NCI-H2196 treated with DMSO at 0.1 percent for 48 hours (cell line): ENCODE results near the gene FGF14.
"Not testable (repeated sequence)": the region's sequence is repeated elsewhere in the genome, so short reads cannot be mapped to it uniquely, and the experiment has no call there.

Experiments used
- DNase-seq: peaks from one replicate; lab custom pipeline; 2025; ENCODE audit not compliant: unreplicated experiment; lab: John Stamatoyannopoulos, UW

Gene FGF14

GRCh38 chr13:102139626-102140025 is 262.2 kb downstream of the FGF14 start:
- DNase-seq, result no peak

GRCh38 chr13:102138635-102139190 is 263.1 kb downstream of the FGF14 start:
- DNase-seq, result no peak

DNA sequence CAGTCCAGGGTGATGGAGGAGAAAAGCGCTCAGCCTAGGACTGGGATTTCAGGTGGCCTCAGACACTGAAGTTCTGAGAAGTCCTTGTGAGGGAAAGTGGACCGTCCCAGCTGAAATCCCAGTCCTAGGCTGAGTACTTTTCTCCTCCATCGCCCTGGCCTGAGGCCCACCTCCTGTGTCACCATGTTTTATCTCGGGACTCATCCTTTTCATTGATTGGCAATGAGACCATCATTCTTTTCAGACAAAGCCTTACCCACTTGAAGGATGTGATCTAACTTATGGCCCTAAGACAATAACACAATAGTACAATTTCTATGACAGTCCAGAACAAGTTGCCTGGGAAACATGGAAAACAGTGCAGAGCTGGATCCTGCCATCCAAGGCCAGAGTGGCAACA is 263.9 kb downstream of the FGF14 start:
- DNase-seq, result not testable (repeated sequence)

GRCh38 chr13:102136735-102137296 is 265.0 kb downstream of the FGF14 start:
- no peak for DNase-seq

DNA sequence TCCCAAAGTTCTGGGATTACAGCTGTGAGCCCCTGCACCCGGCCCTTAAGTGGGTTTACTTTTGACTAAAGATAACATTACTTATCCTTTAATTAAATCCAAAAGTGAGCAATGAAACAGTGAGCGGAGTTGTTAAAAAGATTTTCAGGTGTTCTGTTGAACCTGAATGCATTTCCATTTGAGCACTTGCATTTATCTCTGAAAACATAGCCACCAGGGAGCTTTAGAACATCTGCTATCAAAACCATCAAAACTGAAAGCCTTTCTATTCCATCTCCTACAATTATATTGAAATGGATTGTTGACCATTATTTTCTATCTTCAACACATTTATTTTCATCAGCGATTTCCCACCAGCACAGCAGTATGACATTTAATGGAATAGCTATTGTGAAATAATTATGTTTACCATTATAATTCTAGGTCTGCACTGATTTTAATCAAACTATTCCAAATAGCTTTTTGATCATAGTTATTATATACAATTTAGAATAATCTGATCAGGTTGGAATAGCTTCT is 269.0 kb downstream of the FGF14 start:
- DNase-seq, result no peak

DNA sequence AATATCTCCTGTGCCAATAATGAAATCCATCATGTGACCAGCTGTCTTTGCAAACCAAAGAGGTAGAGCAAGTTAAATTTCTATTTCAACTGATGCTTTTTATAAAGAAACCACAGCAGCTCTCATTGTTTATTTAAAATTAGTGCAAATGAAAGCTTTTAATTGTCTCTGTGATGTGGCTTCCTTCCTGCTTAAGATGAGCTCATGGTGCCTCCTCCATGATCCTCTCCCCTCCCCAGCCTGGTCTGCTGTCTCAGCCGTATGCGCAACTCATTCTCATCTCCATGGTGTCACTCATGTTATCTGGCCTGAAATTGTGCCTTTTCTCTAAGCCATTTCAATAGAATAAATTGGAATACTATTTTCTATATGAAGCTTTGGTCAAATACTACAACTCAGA is 270.6 kb downstream of the FGF14 start:
- DNase-seq, result no peak

DNA sequence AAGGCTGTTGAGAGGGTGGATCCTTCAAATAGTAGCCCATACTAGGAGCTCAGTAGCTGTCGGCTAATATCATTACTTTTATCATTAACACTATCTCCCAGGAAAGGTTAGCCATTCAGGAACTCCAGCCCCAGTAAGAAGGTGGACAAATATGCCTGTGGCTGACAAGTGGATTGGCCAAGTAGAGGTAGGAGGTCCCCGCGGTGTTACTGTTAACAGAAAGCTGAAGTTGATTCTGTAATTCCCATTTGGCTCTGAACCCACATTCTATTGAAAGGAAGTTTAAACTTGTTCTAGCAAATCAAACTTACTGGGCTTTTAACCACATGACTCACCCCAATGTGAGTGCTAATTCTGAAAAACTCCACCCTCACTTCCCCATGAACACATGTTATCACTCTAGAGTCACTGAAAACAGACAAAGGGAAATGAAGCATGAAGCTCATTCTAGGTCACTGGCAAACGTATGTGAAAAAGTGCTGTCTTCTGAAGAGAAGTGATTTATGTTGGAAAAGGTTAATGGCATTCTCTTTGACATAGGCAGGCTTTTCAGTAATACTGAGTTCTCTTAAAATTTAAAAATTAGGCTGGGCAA is 273.5 kb downstream of the FGF14 start:
- DNase-seq, result no peak

DNA sequence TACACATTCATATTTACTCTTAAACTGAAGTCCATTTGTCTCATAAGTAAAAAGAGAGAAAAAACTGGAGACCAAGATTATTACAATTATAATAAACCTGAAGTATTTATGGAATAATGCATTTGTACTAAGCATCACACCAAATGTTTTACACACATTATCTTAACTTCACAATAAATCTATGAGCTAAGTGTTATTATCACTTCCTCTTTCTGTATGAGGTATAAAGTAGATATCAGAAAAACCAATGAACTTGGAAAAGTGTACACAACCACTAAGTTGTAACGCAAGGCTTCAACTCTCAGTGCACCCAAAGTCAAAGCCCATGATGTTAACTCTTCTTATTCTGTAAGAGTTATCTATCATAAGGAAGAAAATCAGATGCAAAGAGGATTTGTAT is 274.7 kb downstream of the FGF14 start:
- no peak for DNase-seq

GRCh38 chr13:102122147-102122546 is 279.7 kb downstream of the FGF14 start:
- DNase-seq, result no peak

GRCh38 chr13:102117175-102117831 is 284.5 kb downstream of the FGF14 start:
- no peak for DNase-seq

DNA sequence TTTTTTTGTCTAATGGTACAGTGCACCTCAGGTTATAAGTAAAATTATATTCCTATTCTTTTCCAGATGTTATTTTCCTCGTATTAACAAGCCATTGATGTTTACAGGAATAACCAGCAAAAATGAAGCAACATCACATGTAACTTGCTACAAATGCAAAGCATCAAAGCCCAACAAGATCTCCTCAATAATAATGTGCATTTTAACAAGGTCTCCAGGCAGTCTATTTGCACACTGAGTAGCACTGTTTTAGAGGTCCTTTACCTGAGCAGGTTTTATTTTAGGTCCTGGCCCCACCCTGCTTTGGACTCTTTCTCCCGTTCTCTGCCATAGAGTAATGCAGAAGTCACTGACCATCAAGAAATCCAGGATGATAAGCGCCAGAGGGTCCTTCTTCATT is 298.4 kb downstream of the FGF14 start:
- no peak for DNase-seq

DNA sequence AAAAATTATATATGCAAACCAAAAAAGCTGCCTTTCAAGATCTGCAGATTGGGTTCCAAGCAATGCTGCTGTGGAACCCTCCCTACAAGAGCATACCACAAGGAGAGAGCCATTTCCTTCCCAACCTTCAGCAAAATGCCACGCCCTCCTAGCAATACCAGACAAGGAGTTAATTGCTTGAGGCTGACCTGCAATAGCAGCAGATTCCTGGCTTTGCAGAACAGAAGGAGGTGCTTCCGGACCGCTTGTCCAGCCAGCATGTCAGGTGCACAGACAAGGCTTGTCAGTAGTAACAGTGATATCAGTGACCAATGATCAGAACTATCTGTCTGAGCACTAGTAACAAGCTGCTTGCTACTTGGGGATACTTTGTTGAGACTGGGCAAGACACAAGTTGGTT is 301.6 kb downstream of the FGF14 start:
- no peak for DNase-seq

DNA sequence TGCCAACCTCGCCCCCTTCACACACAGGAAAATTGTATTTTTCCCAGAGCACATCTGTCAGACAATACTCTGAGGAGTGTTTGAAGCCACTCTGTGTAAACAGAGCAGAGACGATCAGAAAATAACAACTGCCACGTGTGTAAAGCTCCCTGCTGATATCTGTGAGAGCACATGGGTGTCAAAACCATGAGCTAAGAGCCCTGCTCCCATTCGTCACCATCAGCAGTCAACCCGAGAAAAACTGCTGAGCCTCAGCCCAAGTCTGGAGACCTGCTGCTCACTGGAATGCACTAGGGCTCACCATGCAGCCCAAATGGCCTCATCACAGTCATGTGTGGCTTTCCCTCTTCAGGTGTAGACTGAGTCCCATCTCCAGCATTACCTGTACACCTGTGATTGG is 304.1 kb downstream of the FGF14 start:
- DNase-seq, result no peak

DNA sequence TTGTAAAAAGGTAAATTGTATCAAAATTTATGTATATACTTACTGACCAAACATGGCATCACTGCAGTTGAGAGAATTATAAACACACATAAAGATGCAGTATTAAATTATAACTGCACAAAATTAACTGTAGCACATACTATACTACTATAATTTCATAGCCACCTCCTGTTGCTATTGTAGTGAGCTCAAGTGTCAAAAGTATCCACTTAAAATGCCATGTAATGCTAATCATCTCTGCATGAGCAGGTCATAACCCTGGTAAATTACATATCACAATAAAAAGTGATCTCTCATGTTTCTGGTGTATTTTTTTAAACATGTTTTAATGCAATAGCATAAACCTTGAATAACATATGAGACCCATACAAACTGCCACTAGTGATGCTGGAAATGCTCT is 308.6 kb downstream of the FGF14 start:
- not testable (repeated sequence) for DNase-seq

GRCh38 chr13:102091231-102091630 is 310.6 kb downstream of the FGF14 start:
- no peak for DNase-seq

DNA sequence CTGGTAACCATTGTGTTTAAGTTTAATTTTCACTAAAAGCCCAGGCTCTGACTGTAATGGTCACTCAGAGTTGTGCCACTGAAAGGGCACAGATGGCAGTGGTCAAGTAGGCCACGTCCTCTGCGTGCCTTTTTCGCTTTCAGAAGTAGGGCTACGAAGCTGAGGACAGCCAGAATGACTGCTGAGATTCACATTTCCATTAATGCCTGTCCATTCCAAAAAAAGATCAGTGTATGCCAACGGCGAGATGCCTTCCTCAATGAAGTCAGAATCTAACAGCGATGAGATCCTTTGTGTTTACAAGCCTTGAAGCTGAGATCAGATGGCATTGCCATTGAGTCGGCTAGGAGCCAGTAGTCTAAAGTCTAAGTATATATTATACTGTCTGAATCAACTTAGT is 311.3 kb downstream of the FGF14 start:
- no peak for DNase-seq

DNA sequence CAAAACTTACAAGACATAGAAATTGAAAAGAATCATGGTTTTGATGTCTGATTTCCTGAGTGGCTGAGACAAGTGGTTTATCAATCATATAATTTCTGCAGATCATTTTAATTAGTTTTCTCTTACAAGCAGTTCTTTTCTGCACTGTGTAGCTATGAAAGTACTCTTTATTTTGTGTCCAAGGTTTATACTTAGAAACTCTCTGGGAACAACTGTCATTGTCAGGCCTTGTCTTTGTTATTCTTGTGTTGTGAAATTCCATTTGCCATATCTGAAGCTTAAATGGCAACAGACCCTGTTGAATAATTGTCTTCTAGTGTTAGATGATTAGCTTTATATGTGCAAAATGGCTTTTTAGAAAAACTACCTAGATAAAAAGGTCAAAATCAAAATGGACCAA is 312.1 kb downstream of the FGF14 start:
- no peak for DNase-seq

DNA sequence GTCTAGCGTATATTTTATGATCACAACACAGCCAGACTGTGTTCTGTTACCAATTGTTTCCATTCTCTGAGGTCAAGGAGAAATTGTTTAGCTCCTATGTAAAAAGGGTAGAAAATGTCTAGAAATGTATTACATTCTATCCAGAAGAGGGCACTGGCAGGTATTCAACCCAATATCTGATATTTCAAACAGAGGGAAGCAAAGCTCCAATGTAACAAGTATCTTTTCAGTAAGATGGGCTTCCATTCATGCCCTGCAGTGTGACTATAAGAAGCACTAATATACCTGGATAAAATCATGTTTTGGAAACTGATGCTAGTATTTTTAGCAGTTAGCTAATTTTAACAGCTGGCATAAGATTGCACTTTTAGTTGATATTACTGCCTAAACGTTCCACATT is 312.7 kb downstream of the FGF14 start:
- DNase-seq, result no peak

DNA sequence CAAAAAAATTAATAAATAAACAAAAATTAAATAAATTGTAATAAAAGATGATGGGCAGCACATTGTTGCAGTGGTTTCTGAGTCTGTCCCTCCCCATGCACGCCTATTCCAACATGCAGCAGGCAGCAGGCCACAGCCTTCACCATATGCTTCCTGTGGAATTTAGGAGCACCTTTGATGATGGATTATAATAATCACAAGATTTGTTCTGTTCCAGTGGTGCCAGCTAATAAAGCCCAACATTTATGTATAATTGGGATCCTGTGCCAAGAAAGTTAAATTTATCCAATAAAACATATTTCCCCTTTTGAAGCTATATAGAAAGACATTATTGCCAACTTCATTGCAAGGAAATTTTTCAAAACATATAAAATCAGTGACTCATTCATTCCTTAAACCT is 328.6 kb downstream of the FGF14 start:
- DNase-seq, result no peak

- no peak for DNase-seq
These were observed 330.1 kb downstream of the FGF14 start for GRCh38 chr13:102071711-102072110.

GRCh38 chr13:102068323-102068722 is 333.5 kb downstream of the FGF14 start:
- not testable (repeated sequence) for DNase-seq

- DNase-seq, result no peak
These were observed 346.6 kb downstream of the FGF14 start for GRCh38 chr13:102055090-102055779.
